Measurements from ENCODE around the gene TAS2R30. TPM values are rescaled to one million over a fixed set of nuclear protein-coding genes. Genes with fewer than 3 reads are reported as not detected.
"Not testable (repeated sequence)": the region's sequence is repeated elsewhere in the genome, so short reads cannot be mapped to it uniquely, and the experiment has no call there.

The TAS2R30 gene
- total and polyA plus RNA-seq, 8 donors = 0.20 to 3.1 (median 0.43) TPM

GRCh38 chr12:11133162-11133561 lies 1.3 kb downstream of the TAS2R30 start:
- Histone ChIP-seq H3K27me3 (no peaks in the 10 kb centered on the region), H3K9me3 (no peaks in the 10 kb centered on the region), H3K27ac (no peak overlapping the region), H3K4me1 (no peaks in the 10 kb centered on the region), H3K4me3 (no peak overlapping the region), H3K36me3 (peaks cover 0 to 9% of the 10 kb centered on the region in 2 donors)
- no peak for TF ChIP-seq CTCF (IDR thresholded peaks at IDR 0.05)
- intact Hi-C loops (cut with DNase I) = no loop called here
- no peak for DNase-seq
- no peak for ATAC-seq

- H3K4me3 ChIP-seq = no peak overlapping the region
- DNase-seq (no peak), ATAC-seq (no peak)
- H3K4me1 ChIP-seq = no peaks in the 10 kb centered on the region
- H3K27ac ChIP-seq = no peak overlapping the region
- H3K9me3 ChIP-seq = no peaks in the 10 kb centered on the region
- TF ChIP-seq CTCF (IDR thresholded peaks at IDR 0.05) = no peak
- intact Hi-C loops (cut with DNase I) = no loop called here
- peaks cover 0 to 9% of the 10 kb centered on the region in 2 donors for H3K36me3 ChIP-seq
- no peaks in the 10 kb centered on the region for H3K27me3 ChIP-seq
Observed at GRCh38 chr12:11130999-11131398, 3.4 kb downstream of the TAS2R30 start.

- Histone ChIP-seq H3K4me1 (no peaks in the 10 kb centered on the region), H3K27me3 (no peaks in the 10 kb centered on the region), H3K4me3 (no peak overlapping the region), H3K9me3 (no peaks in the 10 kb centered on the region), H3K27ac (no peak overlapping the region), H3K36me3 (peaks cover 0 to 9% of the 10 kb centered on the region in 2 donors)
- no peak for TF ChIP-seq CTCF (IDR thresholded peaks at IDR 0.05)
- no peak for ATAC-seq
- intact Hi-C loops (cut with DNase I) = no loop called here
- no peak for DNase-seq
Observed at GRCh38 chr12:11130382-11130781, 4.1 kb downstream of the TAS2R30 start.

GRCh38 chr12:11114130-11114529 lies 20.3 kb downstream of the TAS2R30 start:
- H3K4me3 ChIP-seq; H3K36me3 ChIP-seq; H3K27me3 ChIP-seq; intact Hi-C loops (cut with DNase I); ATAC-seq; DNase-seq; H3K27ac ChIP-seq; H3K4me1 ChIP-seq: not testable (repeated sequence)
- H3K9me3 ChIP-seq = peaks cover 0 to 47% of the 10 kb centered on the region in 2 donors

GRCh38 chr12:11111213-11111612 lies 23.2 kb downstream of the TAS2R30 start:
- H3K27me3 ChIP-seq; H3K36me3 ChIP-seq; ATAC-seq; DNase-seq; H3K4me1 ChIP-seq; H3K4me3 ChIP-seq; intact Hi-C loops (cut with DNase I); H3K27ac ChIP-seq: not testable (repeated sequence)
- peaks cover 0 to 32% of the 10 kb centered on the region in 2 donors for H3K9me3 ChIP-seq

- Histone ChIP-seq H3K27me3 (no peaks in the 10 kb centered on the region), H3K4me1 (no peaks in the 10 kb centered on the region), H3K27ac (no peak overlapping the region), H3K4me3 (no peak overlapping the region), H3K36me3 (no peaks in the 10 kb centered on the region), H3K9me3 (peaks cover 0 to 25% of the 10 kb centered on the region in 2 donors)
- TF ChIP-seq CTCF (IDR thresholded peaks at IDR 0.05) = no peak
- no peak for DNase-seq
- intact Hi-C loops (cut with DNase I) = no loop called here
- no peak for ATAC-seq
Observed at GRCh38 chr12:11108862-11109261, 25.6 kb downstream of the TAS2R30 start.

All from left lung (tissue), 10 donors.